Measurements from ENCODE around the gene PDE2A.

The PDE2A gene

GRCh38 chr11:72586321-72587090 lies 87.7 kb downstream of the PDE2A start:
- DNase-seq = no peak

- no peak for DNase-seq
Observed at GRCh38 chr11:72585762-72586311, 88.4 kb downstream of the PDE2A start.

- no peak for DNase-seq
Observed at GRCh38 chr11:72584939-72585597, 89.2 kb downstream of the PDE2A start.

GRCh38 chr11:72584293-72584938 lies 89.8 kb downstream of the PDE2A start:
- DNase-seq = no peak

- DNase-seq = no peak
Observed at GRCh38 chr11:72583616-72584292, 90.5 kb downstream of the PDE2A start.

- no peak for DNase-seq
Observed at GRCh38 chr11:72583177-72583553, 91.1 kb downstream of the PDE2A start.

- no peak for DNase-seq
Observed at GRCh38 chr11:72582206-72583176, 91.7 kb downstream of the PDE2A start.

GRCh38 chr11:72581067-72581466 lies 93.2 kb downstream of the PDE2A start:
- no peak for DNase-seq

GRCh38 chr11:72580642-72580950 lies 93.6 kb downstream of the PDE2A start:
- DNase-seq = no peak

GRCh38 chr11:72579816-72580641 lies 94.2 kb downstream of the PDE2A start:
- no peak for DNase-seq

- no peak for DNase-seq
Observed at GRCh38 chr11:72578991-72579815, 95.0 kb downstream of the PDE2A start.

- no peak for DNase-seq
Observed at GRCh38 chr11:72578566-72578965, 95.7 kb downstream of the PDE2A start.

GRCh38 chr11:72578051-72578450 lies 96.2 kb downstream of the PDE2A start:
- no peak for DNase-seq

- DNase-seq = no peak
Observed at GRCh38 chr11:72577271-72577721, 96.9 kb downstream of the PDE2A start.

GRCh38 chr11:72576661-72577060 lies 97.6 kb downstream of the PDE2A start:
- DNase-seq = no peak

- no peak for DNase-seq
Observed at GRCh38 chr11:72576243-72576595, 98.0 kb downstream of the PDE2A start.

GRCh38 chr11:72575533-72576242 lies 98.5 kb downstream of the PDE2A start:
- DNase-seq = no peak

- no peak for DNase-seq
Observed at GRCh38 chr11:72574548-72575460, 99.4 kb downstream of the PDE2A start.

Data from SHP77 treated with DMSO at 0.1 percent for 48 hours (cell line).